GM19452 (cell line): ENCODE data around the gene ABLIM3.
"Not testable (repeated sequence)": the region's sequence is repeated elsewhere in the genome, so short reads cannot be mapped to it uniquely, and the experiment has no call there.

ENCODE experiments used
- ATAC-seq: cut with Tn5 transposase; IDR thresholded peaks from one replicate; pipeline ENCODE4 v1.9.1; 2021; ENCODE audit not compliant: unreplicated experiment

ABLIM3 gene

GRCh38 chr5:149185067-149185466 is 43.8 kb downstream of the ABLIM3 start:
- no peak for ATAC-seq

- ATAC-seq, result no peak
Observed at GRCh38 chr5:149186506-149186905, 45.2 kb downstream of the ABLIM3 start.

- not testable (repeated sequence) for ATAC-seq
Observed at GRCh38 chr5:149187617-149188016, 46.3 kb downstream of the ABLIM3 start.

- ATAC-seq, result no peak
Observed at GRCh38 chr5:149188383-149188782, 47.1 kb downstream of the ABLIM3 start.

- no peak for ATAC-seq
Observed at GRCh38 chr5:149195337-149195887, 54.1 kb downstream of the ABLIM3 start.

- no peak for ATAC-seq
Observed at GRCh38 chr5:149195962-149196361, 54.7 kb downstream of the ABLIM3 start.

- ATAC-seq, result no peak
Observed at GRCh38 chr5:149198148-149198547, 56.9 kb downstream of the ABLIM3 start.

GRCh38 chr5:149200355-149200754 is 59.1 kb downstream of the ABLIM3 start:
- ATAC-seq, result no peak

- no peak for ATAC-seq
Observed at GRCh38 chr5:149201121-149201637, 59.9 kb downstream of the ABLIM3 start.

GRCh38 chr5:149202910-149203451 is 61.7 kb downstream of the ABLIM3 start:
- no peak for ATAC-seq

GRCh38 chr5:149203921-149204441 is 62.7 kb downstream of the ABLIM3 start:
- ATAC-seq, result no peak

GRCh38 chr5:149205625-149206523 is 64.6 kb downstream of the ABLIM3 start:
- ATAC-seq, result no peak

- ATAC-seq, result no peak
Observed at GRCh38 chr5:149206524-149207141, 65.3 kb downstream of the ABLIM3 start.

GRCh38 chr5:149207831-149208230 is 66.5 kb downstream of the ABLIM3 start:
- ATAC-seq, result no peak

GRCh38 chr5:149210225-149210624 is 68.9 kb downstream of the ABLIM3 start:
- ATAC-seq, result no peak

- ATAC-seq, result no peak
Observed at GRCh38 chr5:149210968-149211490, 69.7 kb downstream of the ABLIM3 start.

- ATAC-seq, result no peak
Observed at GRCh38 chr5:149211566-149211965, 70.3 kb downstream of the ABLIM3 start.

- no peak for ATAC-seq
Observed at GRCh38 chr5:149212198-149212951, 71.1 kb downstream of the ABLIM3 start.

GRCh38 chr5:149213264-149213880 is 72.1 kb downstream of the ABLIM3 start:
- ATAC-seq, result no peak
